Duodenal mucosa (tissue), 2 donors: ENCODE data around the gene BCLAF3.
A peak's percentile ranks its signal among the peaks of the same experiment; 100 is the strongest.

ENCODE experiments used
- H3K27ac ChIP-seq: one replicate; pipeline ENCODE4 v1.7.0; 2013; ENCODE audit warnings: low read depth, low read length
- H3K27me3 ChIP-seq, 2 donors: one replicate each; pipeline ENCODE4 v1.7.0; 2013; ENCODE audit warnings: low read length in 2 of 2, control low read depth in 1 of 2; ENCODE audit not compliant: insufficient read depth in 2 of 2, control insufficient read depth in 1 of 2
- H3K36me3 ChIP-seq, 2 donors: one replicate each; pipeline ENCODE4 v1.7.0; 2013; ENCODE audit warnings: low read length in 2 of 2, control low read depth in 1 of 2; ENCODE audit not compliant: insufficient read depth in 2 of 2, control insufficient read depth in 1 of 2
- H3K4me1 ChIP-seq, 2 donors: one replicate each; pipeline ENCODE4 v1.7.0; 2013; ENCODE audit warnings: low read length in 2 of 2, control low read depth in 1 of 2; ENCODE audit not compliant: insufficient read depth in 2 of 2, control insufficient read depth in 1 of 2
- H3K4me3 ChIP-seq, 2 donors: one replicate each; pipeline ENCODE4 v1.7.0; 2013; ENCODE audit warnings: low read length in 2 of 2, low read depth in 1 of 2
- H3K9ac ChIP-seq, 2 donors: one replicate each; pipeline ENCODE4 v1.7.0; 2013; ENCODE audit warnings: low read length in 2 of 2, low read depth in 1 of 2
- H3K9me3 ChIP-seq, 2 donors: one replicate each; pipeline ENCODE4 v1.7.0; 2013; ENCODE audit warnings: low read length in 2 of 2, control low read depth in 1 of 2; ENCODE audit not compliant: control insufficient read depth in 1 of 2

Gene BCLAF3

DNA sequence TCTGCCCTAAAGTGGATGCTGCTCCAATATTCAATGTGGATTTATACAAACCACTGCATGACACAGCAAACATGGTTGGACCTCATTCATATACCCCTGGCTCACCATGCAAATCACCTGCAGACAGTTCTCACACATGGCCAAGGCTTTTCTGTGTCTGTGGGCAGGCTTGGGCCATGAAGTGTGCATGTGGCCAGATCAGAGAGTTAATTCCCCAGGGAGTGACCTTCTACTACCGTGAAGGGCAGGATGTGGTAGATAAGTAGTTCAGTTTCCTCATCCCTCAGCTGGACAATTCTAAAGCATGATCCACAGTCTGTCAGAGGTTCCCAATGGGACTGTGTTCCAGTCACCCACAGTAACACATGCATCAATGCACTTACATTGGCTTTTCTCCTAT lies 24.6 kb upstream of the BCLAF3 start:
- Histone ChIP-seq H3K27me3 (no peaks in the 10 kb centered on the region), H3K9ac (no peak overlapping the region), H3K36me3 (no peaks in the 10 kb centered on the region), H3K27ac (no peak overlapping the region), H3K4me3 (no peak overlapping the region), H3K4me1 (no peaks in the 10 kb centered on the region), H3K9me3 (no peaks in the 10 kb centered on the region)

- Histone ChIP-seq H3K27ac (no peak overlapping the region), H3K9ac (no peak overlapping the region), H3K9me3 (no peaks in the 10 kb centered on the region), H3K36me3 (no peaks in the 10 kb centered on the region), H3K27me3 (no peaks in the 10 kb centered on the region), H3K4me1 (no peaks in the 10 kb centered on the region), H3K4me3 (no peak overlapping the region)
These were observed 20.7 kb upstream of the BCLAF3 start for GRCh38 chrX:20011608-20012007.

DNA sequence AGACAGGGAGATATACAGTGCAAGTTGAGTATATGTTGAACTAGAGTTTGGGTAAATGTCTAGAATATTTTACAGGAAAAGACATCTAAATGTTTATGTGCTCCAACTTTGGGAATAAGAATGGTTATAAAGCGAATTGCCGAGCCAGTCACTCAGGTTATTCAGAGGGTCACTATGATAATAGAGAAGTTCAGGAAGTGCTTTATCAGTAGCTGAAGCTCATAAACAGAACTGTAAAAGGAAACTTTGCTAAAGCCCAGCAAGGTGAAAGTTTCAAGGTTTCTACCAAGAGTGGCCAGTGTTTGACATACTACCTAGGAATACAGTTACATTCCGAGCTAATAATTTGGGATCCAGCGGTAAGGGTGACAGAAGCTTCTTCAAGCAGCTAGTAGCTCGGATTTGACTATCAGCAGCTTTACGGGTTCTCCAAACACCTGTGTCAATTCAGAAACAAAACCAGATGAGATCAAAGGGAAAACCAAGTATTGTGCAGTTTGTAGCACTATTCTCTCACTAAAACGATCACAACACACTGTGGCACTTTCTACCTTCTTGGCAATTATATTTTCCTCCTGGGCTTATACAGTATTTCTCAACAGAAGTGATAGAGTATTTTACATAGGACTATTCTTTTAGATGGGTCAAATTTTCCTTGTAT lies 17.2 kb upstream of the BCLAF3 start:
- Histone ChIP-seq H3K4me3 (no peak overlapping the region), H3K4me1 (no peaks in the 10 kb centered on the region), H3K9me3 (no peaks in the 10 kb centered on the region), H3K36me3 (no peaks in the 10 kb centered on the region), H3K9ac (no peak overlapping the region), H3K27ac (no peak overlapping the region), H3K27me3 (no peaks in the 10 kb centered on the region)

- no peaks in the 10 kb centered on the region for H3K9me3 ChIP-seq
- no peaks in the 10 kb centered on the region for H3K4me1 ChIP-seq
- no peaks in the 10 kb centered on the region for H3K27me3 ChIP-seq
These were observed 15.0 kb upstream of the BCLAF3 start for GRCh38 chrX:20005883-20006282.

GRCh38 chrX:20001588-20001987 lies 10.7 kb upstream of the BCLAF3 start:
- H3K9me3 ChIP-seq: no peaks in the 10 kb centered on the region
- no peak overlapping the region for H3K4me3 ChIP-seq
- H3K9ac ChIP-seq: no peak overlapping the region
- H3K4me1 ChIP-seq: no peaks in the 10 kb centered on the region
- H3K36me3 ChIP-seq: no peaks in the 10 kb centered on the region
- no peaks in the 10 kb centered on the region for H3K27me3 ChIP-seq
- no peak overlapping the region for H3K27ac ChIP-seq

More at GRCh38 chrX:20005883-20006282, 15.0 kb upstream of the BCLAF3 start:
- Histone ChIP-seq H3K36me3 (no peaks in the 10 kb centered on the region), H3K9ac (no peak overlapping the region), H3K27ac (no peak overlapping the region), H3K4me3 (no peak overlapping the region)

GRCh38 chrX:19991350-19991718 lies 473 bp upstream of the BCLAF3 start:
- Histone ChIP-seq H3K9ac (peak overlapping the region; percentile 35 to 54), H3K4me3 (peak overlapping the region; percentile 50 to 58)

GRCh38 chrX:19990151-19990555 lies 708 bp downstream of the BCLAF3 start:
- Histone ChIP-seq H3K36me3 (no peaks in the 10 kb centered on the region), H3K9me3 (no peaks in the 10 kb centered on the region), H3K4me1 (peaks cover 3 to 4% of the 10 kb centered on the region in 2 donors), H3K27ac (peak overlapping the region; percentile 26), H3K27me3 (no peaks in the 10 kb centered on the region), H3K9ac (peak overlapping the region; percentile 51 to 59), H3K4me3 (peak overlapping the region; percentile 63 to 68)

More at GRCh38 chrX:19991350-19991718, 473 bp upstream of the BCLAF3 start:
- H3K9me3 ChIP-seq: no peaks in the 10 kb centered on the region
- peaks cover 3 to 4% of the 10 kb centered on the region in 2 donors for H3K4me1 ChIP-seq
- no peaks in the 10 kb centered on the region for H3K27me3 ChIP-seq
- H3K27ac ChIP-seq: peak overlapping the region; percentile 10
- H3K36me3 ChIP-seq: no peaks in the 10 kb centered on the region

GRCh38 chrX:19987856-19988255 lies 3.0 kb downstream of the BCLAF3 start:
- Histone ChIP-seq H3K27ac (no peak overlapping the region), H3K9ac (no peak overlapping the region)

GRCh38 chrX:19986531-19986930 lies 4.3 kb downstream of the BCLAF3 start:
- Histone ChIP-seq H3K9ac (no peak overlapping the region), H3K36me3 (no peaks in the 10 kb centered on the region)

More at GRCh38 chrX:19987856-19988255, 3.0 kb downstream of the BCLAF3 start:
- Histone ChIP-seq H3K4me3 (no peak overlapping the region), H3K9me3 (no peaks in the 10 kb centered on the region), H3K36me3 (no peaks in the 10 kb centered on the region), H3K4me1 (peaks cover 3 to 4% of the 10 kb centered on the region in 2 donors), H3K27me3 (no peaks in the 10 kb centered on the region)

GRCh38 chrX:19981947-19982346 lies 8.9 kb downstream of the BCLAF3 start:
- Histone ChIP-seq H3K4me1 (no peaks in the 10 kb centered on the region), H3K27me3 (no peaks in the 10 kb centered on the region), H3K36me3 (no peaks in the 10 kb centered on the region), H3K9ac (no peak overlapping the region), H3K9me3 (peaks cover 3 to 9% of the 10 kb centered on the region in 2 donors), H3K27ac (no peak overlapping the region), H3K4me3 (no peak overlapping the region)

More at GRCh38 chrX:19986531-19986930, 4.3 kb downstream of the BCLAF3 start:
- H3K4me3 ChIP-seq: no peak overlapping the region
- peaks cover 2 to 4% of the 10 kb centered on the region in 2 donors for H3K4me1 ChIP-seq
- no peaks in the 10 kb centered on the region for H3K27me3 ChIP-seq
- no peak overlapping the region for H3K27ac ChIP-seq
- no peaks in the 10 kb centered on the region for H3K9me3 ChIP-seq
